GM18517 (cell line): ENCODE measurements around the gene CDK11B.
"Not testable (repeated sequence)": the region's sequence is repeated elsewhere in the genome, so short reads cannot be mapped to it uniquely, and the experiment has no call there.

Experiments used
- ATAC-seq: cut with Tn5 transposase; IDR thresholded peaks from one replicate; pipeline ENCODE4 v1.9.1; 2021; ENCODE audit warnings: mild to moderate bottlenecking, moderate library complexity; ENCODE audit not compliant: unreplicated experiment

Gene CDK11B

GRCh38 chr1:1600861-1601563 lies 57.8 kb downstream of the CDK11B start:
- ATAC-seq = no peak

GRCh38 chr1:1599935-1600860 lies 58.6 kb downstream of the CDK11B start, which contains the start of gene FNDC10:
FNDC10 (minus strand) TSS chr1:1600135; CDS start chr1:1600015, 120 bp downstream.
- ATAC-seq = no peak

- ATAC-seq = no peak
Observed at GRCh38 chr1:1599030-1599934, 59.5 kb downstream of the CDK11B start.

GRCh38 chr1:1598720-1599029 lies 60.1 kb downstream of the CDK11B start:
- no peak for ATAC-seq

- ATAC-seq = no peak
Observed at GRCh38 chr1:1598051-1598719, 60.6 kb downstream of the CDK11B start.

GRCh38 chr1:1597275-1597930 lies 61.4 kb downstream of the CDK11B start:
- ATAC-seq = no peak

- ATAC-seq = no peak
Observed at GRCh38 chr1:1596493-1597274, 62.1 kb downstream of the CDK11B start.

- not testable (repeated sequence) for ATAC-seq
Observed at GRCh38 chr1:1595341-1595740, 63.5 kb downstream of the CDK11B start.

GRCh38 chr1:1594602-1595260 lies 64.1 kb downstream of the CDK11B start:
- ATAC-seq = no peak

GRCh38 chr1:1593834-1594601 lies 64.8 kb downstream of the CDK11B start:
- ATAC-seq = no peak

- ATAC-seq = no peak
Observed at GRCh38 chr1:1591452-1591851, 67.4 kb downstream of the CDK11B start.
